SK-N-MC (cell line): ENCODE data around the gene AP2S1.
"Not testable (repeated sequence)": the region's sequence is repeated elsewhere in the genome, so short reads cannot be mapped to it uniquely, and the experiment has no call there.

Experiments used
- DNase-seq: peaks from one replicate; pipeline ENCODE4 v3.0.0-alpha.2; 2011; ENCODE audit warnings: low read depth, low spot score
- H3K27ac ChIP-seq: fragments of 200-600 bp; sonication (generic); 2 replicates; pipeline ENCODE4 v1.5.1; 2016; ENCODE audit warnings: mixed run types
- H3K36me3 ChIP-seq: fragments of 200-600 bp; sonication (generic); 2 replicates; pipeline ENCODE4 v1.6.1; 2017; ENCODE audit warnings: antibody characterized with exemption, low read length, mixed read lengths; ENCODE audit not compliant: insufficient read depth
- H3K4me3 ChIP-seq: fragments of 200-600 bp; sonication (generic); 2 replicates; pipeline ENCODE4 v1.5.1; 2016
- H3K9ac ChIP-seq: fragments of 200-600 bp; sonication (generic); 2 replicates; pipeline ENCODE4 v1.8.0; 2017; ENCODE audit warnings: mixed run types, mixed read lengths; ENCODE audit not compliant: insufficient read length
- H3K9me3 ChIP-seq: fragments of 200-600 bp; sonication (generic); 2 replicates; pipeline ENCODE4 v1.6.1; 2017; ENCODE audit warnings: low read depth, mild to moderate bottlenecking, antibody characterized with exemption, low read length, moderate library complexity, mixed read lengths
- EZH2 ChIP-seq: fragments of 200-600 bp; sonication (generic); IDR thresholded peaks from one replicate; pipeline ENCODE4 v1.6.1; 2017; ENCODE audit warnings: antibody characterized with exemption
- FOXP2 ChIP-seq: optimal IDR thresholded peaks from 2 replicates; pipeline ENCODE3; 2011; ENCODE audit warnings: mild to moderate bottlenecking, moderate library complexity; ENCODE audit not compliant: insufficient read depth; ENCODE audit errors: extremely low read length, control extremely low read depth
- POLR2AphosphoS5 ChIP-seq: IDR thresholded peaks from 2 replicates; pipeline ENCODE4 v1.6.1; 2012; ENCODE audit warnings: mild to moderate bottlenecking, low read depth, low read length, borderline replicate concordance

Gene AP2S1

DNA sequence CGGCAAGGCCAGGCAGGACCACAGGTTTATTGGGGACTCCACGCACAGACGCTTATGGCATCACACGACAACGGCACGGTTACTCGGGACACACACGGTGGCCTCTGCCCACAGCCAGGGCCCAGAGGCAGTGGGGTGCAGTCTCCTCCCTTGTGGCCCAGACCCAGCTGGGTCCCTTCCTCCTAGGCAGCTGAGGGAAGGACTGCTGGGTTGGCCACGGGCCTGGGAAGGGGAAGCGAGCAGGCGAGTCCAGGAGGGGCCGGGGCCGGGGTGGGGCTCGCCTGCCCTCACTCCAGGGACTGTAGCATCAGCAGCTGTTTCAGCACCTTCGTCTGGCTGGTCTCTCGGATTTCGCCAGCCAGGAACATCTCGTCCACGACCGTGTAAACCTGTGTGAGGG lies 12.5 kb downstream of the AP2S1 start:
- no peak overlapping the region for H3K9ac ChIP-seq
- H3K36me3 ChIP-seq = peaks cover 20% of the 10 kb centered on the region
- no peak overlapping the region for H3K4me3 ChIP-seq
- H3K27ac ChIP-seq = no peak overlapping the region
- no peaks in the 10 kb centered on the region for H3K9me3 ChIP-seq
- TF ChIP-seq POLR2AphosphoS5 (no peak), FOXP2 (no peak), EZH2 (no peak)
- DNase-seq = no peak

DNA sequence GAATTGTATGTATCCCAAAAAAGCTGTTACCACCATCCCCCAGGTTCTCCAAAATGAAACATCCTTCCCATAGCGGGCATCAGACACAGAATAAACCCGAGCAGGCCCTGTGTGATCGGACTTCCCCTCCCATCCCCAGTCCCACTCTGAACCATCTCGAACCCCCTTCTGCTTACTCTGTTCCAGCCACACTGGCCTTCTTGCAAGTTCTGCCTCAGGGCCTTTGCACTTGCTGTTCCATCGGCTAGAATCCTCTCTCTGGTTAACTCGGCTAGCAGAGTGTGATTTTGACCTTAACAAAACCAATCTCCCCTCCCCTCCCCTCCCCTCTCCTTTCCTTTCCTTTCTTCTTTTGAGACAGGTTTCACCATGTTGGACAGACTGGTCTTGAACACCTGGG lies 15.7 kb downstream of the AP2S1 start:
- Histone ChIP-seq H3K4me3 (no peak overlapping the region), H3K36me3 (peaks cover 13% of the 10 kb centered on the region), H3K9ac (no peak overlapping the region), H3K27ac (no peak overlapping the region), H3K9me3 (no peaks in the 10 kb centered on the region)
- TF ChIP-seq POLR2AphosphoS5 (no peak), EZH2 (no peak), FOXP2 (no peak)
- DNase-seq = no peak

DNA sequence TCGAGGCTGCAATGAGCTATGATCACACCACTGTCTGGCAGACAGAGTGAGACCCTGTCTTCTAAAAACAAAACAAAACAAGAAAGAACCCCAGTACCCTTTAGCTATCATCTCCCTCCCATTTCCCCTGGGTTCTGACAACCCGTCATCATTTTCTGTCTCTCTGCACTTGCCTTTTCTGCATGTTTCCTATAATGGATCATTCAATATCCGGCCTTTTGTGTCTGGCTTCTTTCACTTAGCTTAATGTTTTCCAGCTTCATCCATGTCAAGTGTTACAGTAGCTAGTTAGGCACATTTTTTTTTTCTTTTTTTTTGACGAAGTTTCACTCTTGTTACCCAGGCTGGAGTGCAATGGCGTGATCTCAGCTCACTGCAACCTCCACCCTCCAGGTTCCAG lies 16.5 kb downstream of the AP2S1 start:
- no peak for DNase-seq
- no peak overlapping the region for H3K4me3 ChIP-seq
- H3K36me3 ChIP-seq = peaks cover 6% of the 10 kb centered on the region; the same call in 1 of the 2 replicates
- no peaks in the 10 kb centered on the region for H3K9me3 ChIP-seq
- no peak for TF ChIP-seq FOXP2
- no peak for TF ChIP-seq EZH2
- TF ChIP-seq POLR2AphosphoS5 = no peak
- no peak overlapping the region for H3K27ac ChIP-seq
- H3K9ac ChIP-seq = no peak overlapping the region

DNA sequence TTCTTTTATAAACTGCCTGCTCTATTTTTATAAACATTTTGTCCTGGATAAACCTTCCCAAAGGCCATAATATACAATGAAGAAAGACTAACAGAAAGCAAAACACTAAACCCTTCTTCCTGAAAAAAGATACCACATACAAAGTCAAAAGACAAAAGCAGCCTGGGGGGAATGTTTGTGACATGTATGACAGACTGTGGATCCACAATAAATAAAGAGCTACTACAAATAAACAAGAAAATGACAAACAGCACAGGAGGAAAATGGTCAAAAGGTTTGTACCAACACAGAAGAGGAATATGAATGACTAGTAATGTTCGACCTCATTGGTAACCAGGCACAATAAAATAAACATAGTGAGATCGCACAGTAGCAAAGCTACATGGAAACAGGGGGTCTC lies 19.8 kb downstream of the AP2S1 start:
- TF ChIP-seq FOXP2 (no peak), POLR2AphosphoS5 (no peak), EZH2 (no peak)
- Histone ChIP-seq H3K4me3 (no peak overlapping the region), H3K36me3 (no peaks in the 10 kb centered on the region), H3K27ac (no peak overlapping the region), H3K9ac (no peak overlapping the region), H3K9me3 (no peaks in the 10 kb centered on the region)
- DNase-seq = no peak

DNA sequence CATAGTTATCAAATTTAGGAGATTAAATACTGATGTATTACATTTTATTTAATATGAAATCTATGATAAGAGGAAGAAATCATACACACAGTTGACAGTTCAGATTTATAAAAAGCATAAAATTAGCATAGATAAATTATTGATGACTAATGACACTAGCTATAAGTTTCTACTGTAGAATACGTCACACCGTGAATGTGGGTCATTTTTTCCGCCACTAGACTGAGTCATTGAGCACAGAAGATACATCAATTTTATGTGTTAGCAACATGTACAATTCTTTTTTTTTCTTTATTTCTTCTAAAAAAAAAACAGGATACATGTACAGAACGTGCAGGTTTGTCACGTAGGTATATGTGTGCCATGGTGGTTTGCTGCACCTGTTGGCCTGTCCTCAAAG lies 22.2 kb downstream of the AP2S1 start:
- Histone ChIP-seq H3K27ac (no peak overlapping the region), H3K36me3 (no peaks in the 10 kb centered on the region), H3K9me3 (no peaks in the 10 kb centered on the region), H3K9ac (no peak overlapping the region), H3K4me3 (no peak overlapping the region)
- TF ChIP-seq FOXP2 (no peak), POLR2AphosphoS5 (no peak), EZH2 (no peak)
- no peak for DNase-seq

DNA sequence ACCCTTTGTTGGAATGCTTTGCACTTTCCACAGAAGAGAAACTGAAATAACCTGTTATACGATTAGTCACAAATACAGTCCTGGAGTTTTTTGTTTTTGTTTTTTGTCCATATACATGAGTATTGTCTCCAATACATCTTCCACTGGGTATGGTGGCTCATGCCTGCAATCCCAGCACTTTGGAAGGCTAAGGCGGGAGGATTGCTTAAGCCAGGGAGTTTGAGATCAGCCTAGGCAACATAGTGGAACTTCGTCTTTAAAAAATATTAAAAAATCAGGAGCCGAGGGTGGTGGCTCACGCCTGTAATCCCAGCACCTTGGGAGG lies 25.0 kb downstream of the AP2S1 start:
- H3K27ac ChIP-seq = no peak overlapping the region
- H3K9ac ChIP-seq = no peak overlapping the region
- TF ChIP-seq EZH2 = no peak
- TF ChIP-seq POLR2AphosphoS5 = no peak
- TF ChIP-seq FOXP2 = no peak
- H3K36me3 ChIP-seq = no peaks in the 10 kb centered on the region
- H3K4me3 ChIP-seq = no peak overlapping the region
- no peaks in the 10 kb centered on the region for H3K9me3 ChIP-seq
- DNase-seq = no peak

DNA sequence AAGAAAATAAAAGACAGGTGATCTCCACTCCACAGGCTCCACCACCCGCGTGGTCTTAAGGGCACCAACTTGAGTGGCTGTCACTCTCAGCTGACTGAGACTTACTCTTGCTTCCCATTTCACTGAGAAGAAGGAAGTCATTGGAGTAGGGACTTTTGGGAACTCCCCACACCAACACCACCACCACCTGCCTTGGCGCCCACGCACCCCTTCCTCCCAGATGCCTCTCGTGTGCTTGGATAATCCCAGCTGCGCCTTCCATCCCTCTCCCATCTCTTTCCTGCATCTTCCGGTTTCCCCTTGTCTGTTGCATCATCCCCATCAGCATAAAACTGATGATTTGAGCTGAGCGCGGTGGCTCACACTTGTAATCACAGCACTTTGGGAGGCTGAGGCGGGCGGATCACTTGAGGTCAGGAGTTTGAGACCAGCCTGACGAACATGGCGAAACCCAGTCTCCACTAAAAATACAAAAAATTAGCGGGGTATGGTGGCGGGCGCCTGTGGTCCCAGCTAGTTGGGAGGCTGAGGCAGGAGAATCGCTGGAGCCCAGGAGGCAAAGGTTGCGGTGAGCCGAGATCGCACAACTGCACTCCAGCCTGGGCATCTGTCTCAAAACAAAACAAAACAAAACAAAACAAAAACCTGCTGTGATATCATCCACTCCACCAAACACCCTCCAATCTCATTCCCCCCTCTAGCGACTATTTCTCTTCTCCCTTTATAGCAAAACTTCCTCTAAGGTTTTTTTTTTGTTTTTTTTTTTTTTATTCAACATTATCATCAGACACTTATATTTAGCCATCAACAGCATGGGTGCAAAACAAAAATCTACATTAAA lies 25.5 kb downstream of the AP2S1 start:
- Histone ChIP-seq H3K27ac (no peak overlapping the region), H3K4me3 (no peak overlapping the region), H3K9me3 (no peaks in the 10 kb centered on the region), H3K36me3 (no peaks in the 10 kb centered on the region), H3K9ac (no peak overlapping the region)
- no peak for TF ChIP-seq FOXP2
- no peak for DNase-seq

DNA sequence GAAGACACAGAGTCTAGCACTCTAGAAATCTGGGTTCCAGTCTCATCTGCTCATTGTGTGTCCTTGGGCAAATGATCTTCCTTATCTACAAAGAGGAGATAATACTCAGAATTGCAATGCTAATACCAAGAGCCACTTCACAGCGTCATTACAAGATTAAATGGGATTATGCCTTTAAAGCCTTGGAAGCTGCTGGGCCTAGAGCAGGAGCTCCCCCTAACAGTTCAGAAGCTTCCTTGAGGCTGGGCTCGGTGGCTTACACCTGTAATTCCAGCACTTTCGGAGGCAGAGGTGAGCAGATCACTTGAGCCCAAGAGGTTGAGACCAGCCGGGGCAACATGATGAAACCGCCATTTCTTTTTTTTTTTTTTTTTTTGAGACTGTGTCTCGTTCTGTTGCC lies 27.6 kb downstream of the AP2S1 start:
- no peaks in the 10 kb centered on the region for H3K36me3 ChIP-seq
- no peak for TF ChIP-seq FOXP2
- TF ChIP-seq POLR2AphosphoS5 = no peak
- no peak overlapping the region for H3K27ac ChIP-seq
- H3K9ac ChIP-seq = no peak overlapping the region
- no peak overlapping the region for H3K4me3 ChIP-seq
- no peaks in the 10 kb centered on the region for H3K9me3 ChIP-seq
- DNase-seq = no peak

DNA sequence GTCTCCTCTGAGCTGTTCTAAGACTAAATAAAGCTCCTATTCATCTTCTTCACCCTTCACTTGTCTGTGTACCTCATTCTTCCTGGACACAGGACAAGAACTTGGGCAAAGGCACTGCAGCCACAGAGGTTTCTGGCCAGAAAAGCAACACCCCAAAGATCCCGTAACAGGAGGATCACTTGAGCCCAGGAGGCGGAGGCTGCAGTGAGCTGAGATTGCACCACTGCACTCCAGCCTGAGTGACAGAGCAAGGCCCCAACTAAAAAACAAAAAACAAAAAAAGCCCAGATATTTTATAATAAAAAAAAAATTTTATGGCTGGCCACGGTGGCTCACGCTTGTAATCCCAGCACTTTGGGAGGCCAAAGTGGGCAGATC lies 28.2 kb downstream of the AP2S1 start:
- not testable (repeated sequence) for H3K4me3 ChIP-seq, H3K9me3 ChIP-seq, DNase-seq, H3K36me3 ChIP-seq, H3K27ac ChIP-seq, H3K9ac ChIP-seq
